Measurements from ENCODE around the gene RBM38.

The RBM38 gene

GRCh38 chr20:57398231-57398821 lies 7.1 kb downstream of the RBM38 start:
- intact Hi-C loops (cut with DNase I) = loop anchor here (5.0 kb wide), 1 partner anchor 44 kb away; no protein-coding TSS in a partner anchor
- peak in 3 of 42 donors; percentile 5 to 46 (median 35) for DNase-seq

GRCh38 chr20:57398901-57399535 lies 7.8 kb downstream of the RBM38 start:
- DNase-seq = peak in 2 of 42 donors; percentile 1 to 43
- intact Hi-C loops (cut with DNase I) = loop anchor here (5.0 kb wide), 1 partner anchor 43 kb away; no protein-coding TSS in a partner anchor

DNA sequence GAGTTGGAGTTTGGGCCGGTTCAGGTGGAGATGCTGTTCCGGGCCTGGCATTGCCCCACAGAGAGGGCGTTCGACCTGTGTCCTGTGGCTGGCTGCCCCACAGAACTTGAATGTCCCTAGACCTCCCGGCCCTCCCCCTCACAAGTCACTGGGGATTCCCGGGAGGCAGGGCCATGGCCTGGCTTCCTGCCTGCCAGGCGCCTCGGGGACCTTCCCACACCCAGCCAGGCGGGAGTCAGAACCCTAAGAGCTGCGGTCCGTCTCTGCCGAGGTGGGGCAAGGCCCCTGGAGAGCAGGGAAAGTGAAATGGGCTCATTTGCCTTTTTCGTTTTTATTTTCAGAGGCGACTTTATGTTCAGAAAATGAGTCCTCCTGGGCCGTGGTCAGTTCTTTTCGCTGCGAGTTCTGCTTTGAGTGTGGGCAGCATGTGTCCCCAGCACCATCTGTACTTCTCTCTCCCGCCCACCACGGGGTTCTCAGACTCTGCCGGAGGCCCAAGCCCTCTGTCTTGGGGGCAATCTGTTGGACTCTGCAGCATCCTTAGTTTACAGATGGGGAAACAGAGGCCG lies 8.5 kb downstream of the RBM38 start:
- intact Hi-C loops (cut with DNase I) = loop anchor here (5.0 kb wide), 1 partner anchor 43 kb away; no protein-coding TSS in a partner anchor
- peak in 2 of 42 donors; percentile 9 to 43 for DNase-seq

DNA sequence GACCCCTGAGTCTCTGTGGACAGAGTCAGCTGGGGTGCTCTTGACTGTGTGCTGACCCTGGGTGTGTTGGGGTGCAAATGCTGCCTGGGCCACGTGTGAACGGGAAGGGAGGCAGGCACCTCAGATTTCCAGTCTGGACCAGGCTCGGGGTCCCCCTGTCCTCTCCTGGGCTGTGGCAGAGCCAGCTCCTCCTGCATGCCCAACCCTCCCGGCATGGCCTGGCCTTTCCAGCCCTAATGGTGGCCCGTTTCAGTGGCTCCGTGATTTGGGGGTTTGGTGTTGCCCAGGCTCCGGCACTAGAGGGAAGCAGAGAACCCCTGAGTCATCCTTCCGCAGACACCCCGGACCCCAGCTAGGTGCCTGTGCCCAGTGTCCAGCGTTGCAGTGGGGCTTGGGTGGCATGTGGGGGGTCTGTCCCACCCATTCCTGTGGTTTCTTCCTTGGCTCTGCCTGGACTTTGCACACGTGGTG lies 9.1 kb downstream of the RBM38 start:
- peak in 3 of 42 donors; percentile 4 to 59 (median 44) for DNase-seq
- intact Hi-C loops (cut with DNase I) = no loop called here

GRCh38 chr20:57400821-57401564 lies 9.8 kb downstream of the RBM38 start:
- DNase-seq = peak in 1 of 42 donors; percentile 0
- intact Hi-C loops (cut with DNase I) = no loop called here

DNA sequence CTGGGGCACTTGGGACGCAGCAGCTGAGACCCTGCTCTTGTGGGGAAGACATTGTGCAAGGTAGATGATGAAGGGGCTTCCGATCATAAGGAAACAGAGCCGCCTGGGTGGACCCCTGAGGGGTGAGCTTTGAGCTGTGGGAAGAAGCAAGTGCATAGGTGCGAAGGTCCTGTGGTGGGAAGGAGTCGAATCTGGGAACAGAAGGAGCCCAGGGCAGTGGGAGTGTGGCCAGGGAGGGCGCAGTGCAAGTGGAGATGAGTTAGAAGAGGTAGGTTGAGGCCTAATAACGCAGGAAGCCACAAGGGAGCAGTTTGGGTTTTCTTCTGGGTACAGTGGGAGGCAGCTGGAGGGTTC lies 10.3 kb downstream of the RBM38 start:
- intact Hi-C loops (cut with DNase I) = no loop called here
- DNase-seq = no peak

DNA sequence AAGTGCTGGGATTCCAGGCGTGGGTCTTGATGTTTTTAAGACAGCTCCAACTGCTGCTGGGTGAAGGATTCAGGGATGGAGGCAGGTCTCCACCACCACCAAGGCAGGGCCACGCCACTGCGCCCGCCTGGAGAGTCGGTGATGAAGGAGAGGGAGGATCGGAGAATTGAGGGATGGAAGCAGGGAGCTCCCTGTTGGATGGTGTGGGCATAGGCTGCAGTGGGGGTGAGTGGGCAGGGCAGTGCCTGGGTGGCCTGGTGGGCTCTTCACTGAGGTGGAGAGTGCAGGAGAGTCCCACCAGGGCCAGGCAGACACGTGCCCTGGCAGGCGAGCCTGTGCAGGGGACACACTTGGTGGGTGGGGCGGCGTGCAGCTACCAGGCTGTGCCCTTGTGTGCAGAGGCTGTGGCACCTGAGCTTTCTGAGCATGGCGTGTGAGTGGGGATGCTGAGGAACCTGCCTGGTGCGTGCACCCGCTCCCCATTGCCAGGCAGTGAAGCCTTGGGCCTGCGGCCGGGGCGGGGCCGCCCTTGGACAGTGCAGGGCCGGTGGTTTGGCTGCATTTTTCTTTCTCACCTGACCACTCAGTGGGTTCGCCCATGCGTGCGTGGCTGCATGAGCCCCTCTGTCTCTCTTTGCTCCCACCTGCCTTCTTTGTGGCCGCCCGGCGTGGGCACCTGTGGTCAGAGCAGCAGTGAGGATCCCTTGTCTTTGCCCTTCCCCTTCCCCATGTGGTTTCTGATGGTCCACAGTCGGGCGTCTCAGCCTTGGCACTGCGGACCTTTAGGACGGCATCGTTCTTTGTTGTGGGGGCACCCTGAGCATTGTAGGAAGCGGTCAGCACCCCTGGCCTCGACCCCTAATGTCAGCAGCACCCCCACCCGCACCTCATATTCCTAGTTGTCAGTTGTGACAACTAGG lies 11.3 kb downstream of the RBM38 start:
- intact Hi-C loops (cut with DNase I) = no loop called here
- DNase-seq = peak in 1 of 42 donors; percentile 0

DNA sequence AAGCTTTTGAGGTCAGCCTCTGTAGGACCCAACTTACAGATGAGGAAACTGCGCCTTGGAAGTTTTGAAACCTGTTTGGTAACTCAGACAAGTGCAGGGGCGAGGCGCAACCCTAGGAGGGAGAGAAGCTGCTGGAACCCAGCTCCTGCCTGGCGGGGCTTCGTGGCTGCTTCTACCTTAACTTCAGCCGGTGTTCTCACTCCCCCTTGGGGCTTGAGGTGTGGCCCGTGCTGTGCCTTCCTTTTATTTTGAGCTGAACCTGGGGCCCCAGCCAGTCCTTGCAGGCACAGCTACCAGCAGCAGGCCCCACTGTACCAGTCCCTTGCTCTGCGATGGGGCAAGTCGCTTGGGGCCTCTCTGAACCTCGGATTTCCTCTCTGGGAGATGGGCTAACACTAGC lies 12.0 kb downstream of the RBM38 start:
- no peak for DNase-seq
- intact Hi-C loops (cut with DNase I) = no loop called here

DNA sequence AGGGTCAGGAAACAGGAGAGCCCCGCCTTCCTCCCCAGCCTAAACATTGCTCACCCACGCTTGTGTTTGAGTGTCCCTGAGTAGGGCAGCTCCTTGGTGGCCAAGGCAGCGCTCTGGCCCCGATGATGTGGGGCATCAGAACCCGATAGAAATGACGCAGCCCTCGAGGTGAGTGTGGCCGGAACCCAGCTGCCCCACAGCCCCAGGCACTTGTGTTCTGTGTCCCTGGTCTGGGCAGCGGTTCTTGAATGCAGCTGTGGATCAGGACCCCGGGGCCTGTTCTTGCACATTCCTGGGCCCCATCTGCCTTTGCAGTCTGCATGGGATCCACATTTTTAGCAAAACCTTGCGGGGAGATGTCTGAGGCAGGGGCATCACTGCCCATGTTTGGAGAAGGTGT lies 12.8 kb downstream of the RBM38 start:
- intact Hi-C loops (cut with DNase I) = no loop called here
- DNase-seq = no peak

DNA sequence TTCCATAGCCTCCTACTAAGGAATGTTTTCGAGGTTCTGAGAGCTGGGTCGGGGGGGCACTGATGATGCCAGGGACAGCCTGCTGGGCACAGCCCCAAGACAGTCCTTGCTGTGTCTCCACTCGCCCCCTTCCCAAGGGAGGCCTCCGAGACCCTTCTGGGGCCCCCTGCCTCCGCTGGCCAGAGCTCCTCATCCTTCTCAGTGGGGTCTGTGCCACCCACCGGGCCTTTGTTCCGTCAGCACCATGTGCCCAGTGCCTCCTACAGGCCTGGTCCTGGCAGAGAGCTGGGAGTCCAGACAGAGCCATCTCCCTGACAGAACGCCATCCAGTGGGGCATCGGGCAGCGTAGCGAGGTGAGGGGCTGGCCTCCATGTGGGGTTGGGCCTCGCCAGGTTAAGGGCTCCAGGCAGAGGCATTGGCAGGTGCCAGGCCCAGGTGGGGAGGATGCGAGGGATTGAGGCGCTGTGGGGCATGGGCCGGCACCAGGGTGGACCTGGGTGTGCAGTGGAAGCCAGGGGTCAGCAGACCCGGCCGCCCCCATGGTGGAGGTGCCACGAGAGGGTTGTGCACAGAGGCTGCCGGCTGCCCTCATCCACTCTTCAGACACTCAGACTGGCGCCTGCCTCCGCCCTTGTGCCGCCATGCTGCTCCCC lies 13.3 kb downstream of the RBM38 start:
- no peak for DNase-seq
- intact Hi-C loops (cut with DNase I) = no loop called here

GRCh38 chr20:57405236-57406016 lies 14.2 kb downstream of the RBM38 start:
- no peak for DNase-seq
- intact Hi-C loops (cut with DNase I) = no loop called here

DNA sequence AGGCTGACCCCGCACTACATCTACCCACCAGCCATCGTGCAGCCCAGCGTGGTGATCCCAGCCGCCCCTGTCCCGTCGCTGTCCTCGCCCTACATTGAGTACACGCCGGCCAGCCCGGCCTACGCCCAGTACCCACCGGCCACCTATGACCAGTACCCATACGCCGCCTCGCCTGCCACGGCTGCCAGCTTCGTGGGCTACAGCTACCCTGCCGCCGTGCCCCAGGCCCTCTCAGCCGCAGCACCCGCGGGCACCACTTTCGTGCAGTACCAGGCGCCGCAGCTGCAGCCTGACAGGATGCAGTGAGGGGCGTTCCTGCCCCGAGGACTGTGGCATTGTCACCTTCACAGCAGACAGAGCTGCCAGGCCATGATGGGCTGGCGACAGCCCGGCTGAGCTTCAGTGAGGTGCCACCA lies 16.4 kb downstream of the RBM38 start:
- intact Hi-C loops (cut with DNase I) = no loop called here
- DNase-seq = no peak

- DNase-seq = no peak
- intact Hi-C loops (cut with DNase I) = no loop called here
Measured at GRCh38 chr20:57408131-57408530, 16.9 kb downstream of the RBM38 start.

DNA sequence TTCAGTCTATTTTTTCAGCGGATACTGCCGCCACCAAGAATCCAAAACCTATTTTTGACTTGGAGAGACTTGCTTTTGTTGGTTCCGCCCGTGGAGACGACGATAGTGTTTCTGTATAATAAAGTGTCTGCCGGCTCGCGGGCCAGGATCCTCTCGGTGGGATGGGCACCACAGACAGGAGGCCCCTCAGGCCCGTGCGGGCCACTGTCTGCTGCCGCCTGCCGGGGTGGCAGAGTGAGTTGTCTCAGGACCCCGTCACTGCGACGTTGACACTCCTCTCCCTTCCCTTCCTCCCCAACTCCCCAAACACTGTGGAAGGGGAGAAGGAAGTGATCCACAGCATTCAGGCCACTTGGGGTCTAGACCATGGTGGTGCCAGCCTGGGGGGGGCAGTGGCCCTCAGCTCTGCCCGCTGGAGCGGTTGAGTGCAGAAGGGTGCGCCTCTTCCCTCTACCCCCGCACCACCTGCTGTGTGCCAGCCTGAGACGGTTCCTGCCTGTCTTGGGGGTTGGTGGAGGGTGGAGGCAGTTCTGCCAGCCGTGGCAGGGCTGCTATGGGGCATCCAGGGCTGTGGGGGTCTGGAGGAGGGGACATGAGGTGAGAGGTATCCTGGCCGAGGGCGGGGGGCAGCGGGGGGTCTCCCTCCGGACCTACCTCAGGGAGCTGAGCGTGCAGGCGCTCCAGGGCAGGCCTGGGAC lies 17.5 kb downstream of the RBM38 start:
- intact Hi-C loops (cut with DNase I) = no loop called here
- no peak for DNase-seq

DNA sequence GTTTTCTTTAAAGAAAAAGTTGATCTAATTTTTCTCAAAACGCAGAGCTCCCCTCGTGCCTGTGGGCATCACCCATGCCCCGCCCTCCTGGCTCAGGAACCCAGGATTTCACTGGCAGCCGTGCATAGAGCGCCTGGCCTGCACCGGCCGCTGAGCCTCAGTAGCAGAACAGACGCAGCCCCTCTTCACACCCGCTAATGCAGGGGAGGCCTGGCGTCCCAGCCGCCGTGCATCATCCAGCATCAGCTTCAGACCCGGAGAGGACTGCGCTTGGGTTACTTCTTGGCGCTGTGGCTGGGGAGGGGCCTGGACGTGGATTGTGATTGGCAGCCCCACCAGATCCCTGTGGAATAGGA lies 18.1 kb downstream of the RBM38 start:
- intact Hi-C loops (cut with DNase I) = no loop called here
- no peak for DNase-seq

GRCh38 chr20:57409672-57410397 lies 18.6 kb downstream of the RBM38 start:
- no peak for DNase-seq
- intact Hi-C loops (cut with DNase I) = no loop called here
